H1 (cell line): ENCODE results near the gene CASZ1. TPM values are rescaled to one million over a fixed set of nuclear protein-coding genes. Genes with fewer than 3 reads are reported as not detected.

Experiments
- ASH2L ChIP-seq: fragments of 200-600, 300-600 bp; sonication (generic); IDR thresholded peaks from one replicate; pipeline ENCODE4 v1.7.1; 2017; ENCODE audit warnings: low read length
- EZH2 ChIP-seq: fragments of 200-600 bp; sonication (generic); IDR thresholded peaks from 2 replicates; pipeline ENCODE4 v1.7.1; 2012; ENCODE audit warnings: low read depth, mild to moderate bottlenecking, moderate library complexity, low read length, inconsistent platforms; ENCODE audit not compliant: severe bottlenecking
- KDM1A ChIP-seq: fragments of 200-600, 300-600 bp; sonication (generic); IDR thresholded peaks from 2 replicates; pipeline ENCODE4 v1.7.1; 2016; ENCODE audit warnings: mild to moderate bottlenecking, low read length, borderline replicate concordance
- RXRA ChIP-seq: IDR thresholded peaks from 2 replicates; pipeline ENCODE4 v1.6.1; 2011; ENCODE audit warnings: low read depth, mild to moderate bottlenecking, low read length, moderate library complexity; ENCODE audit not compliant: insufficient read depth
- SP1 ChIP-seq: IDR thresholded peaks from 2 replicates; pipeline ENCODE4 v1.6.1; 2011; ENCODE audit warnings: low read depth, low read length
- SP2 ChIP-seq: IDR thresholded peaks from 2 replicates; pipeline ENCODE4 v1.6.1; 2012; ENCODE audit warnings: mild to moderate bottlenecking, low read length, inconsistent platforms
- TBP ChIP-seq: IDR thresholded peaks from 2 replicates; pipeline ENCODE4 v1.6.1; 2011; ENCODE audit warnings: low read depth, low read length, improper control_type of control experiment
- polyA plus RNA-seq, 7 experiments: library from polyadenylated mRNA; depleted of rRNA in 3 of 7; stranded (reverse) in 5 of 7; unstranded in 2 of 7; fragments of >200 nt in 5 of 7; fragments of 200-250 nt in 2 of 7; gene quantifications; 1 replicate in 5 of 7; 2 replicates in 1 of 7; 4 replicates in 1 of 7; pipeline versions ENCODE4 v1.2.1 to v1.2.3, GENCODE V29; 2011 to 2013; ENCODE audit warnings: missing spikeins in 2 of 7, mixed read lengths in 2 of 7
- total RNA-seq: library from RNA; stranded (reverse); fragmentation: NEBNext Ultra II Directional; extraction: Animal tissue kit (Norgen Biotek cat#: 25700); gene quantifications from 2 replicates; pipeline ENCODE4 v1.2.1, GENCODE V29; 2021

Gene CASZ1
- total and polyA plus RNA-seq, 2 of the 8 experiments (the other 6 are each of a cell fraction or from before 2014, with no cell fraction given) = 4.4 to 7.7 TPM

- TF ChIP-seq SP2 (no peak), TBP (no peak), EZH2 (no peak), RXRA (no peak), ASH2L (no peak), KDM1A (no peak), SP1 (no peak)
- TF ChIP-seq, all 59 proteins: peak for 0
These were observed 124.7 kb downstream of the CASZ1 start (continued) for GRCh38 chr1:10671622-10672342.
